Panc1 (cell line): ENCODE measurements around the gene DNASE1L3.

ENCODE experiments used
- CTCF ChIP-seq: fragments of 450-650 bp; IDR thresholded peaks from 2 replicates; pipeline ENCODE4 v1.5.1; 2017; ENCODE audit warnings: mild to moderate bottlenecking
- POLR2AphosphoS5 ChIP-seq: IDR thresholded peaks from 2 replicates; pipeline ENCODE4 v1.6.1; 2012; ENCODE audit warnings: mild to moderate bottlenecking, low read depth, low read length, moderate library complexity

GRCh38 chr3:58152225-58153015 lies 58.4 kb downstream of the DNASE1L3 start:
- TF ChIP-seq CTCF: no peak
- no peak for TF ChIP-seq POLR2AphosphoS5
